Right ventricle myocardium inferior (tissue), 1 donor: ENCODE results near the gene ARF3. TPM values are rescaled to one million over a fixed set of nuclear protein-coding genes. Genes with fewer than 3 reads are reported as not detected.
A peak's percentile ranks its signal among the peaks of the same experiment; 100 is the strongest.

Source experiments
- ATAC-seq: fragments of 200-7000 bp; cut with Tn5 transposase; one replicate; pipeline ENCODE4 v1.9.1; 2020; ENCODE audit warnings: mild to moderate bottlenecking, moderate library complexity
- DNase-seq: peaks from one replicate; pipeline ENCODE4 v3.0.0; 2021; ENCODE audit errors: missing footprints
- intact Hi-C: fragments of 100-400 bp; cut with DNase I; formaldehyde crosslinking; loops from one replicate; pipeline ENCODE4 v1.11.0; 2022
- total RNA-seq: library from RNA; stranded (reverse); fragmentation: NEBNext Ultra II Directional; extraction: Animal tissue kit (Norgen Biotek cat#: 25700); gene quantifications from one replicate; pipeline ENCODE4 v1.2.1, GENCODE V29; 2021
- donor health status: DM: no; HTN: yes; CAD: no; lungs with severe emphysema.

Gene ARF3
- total RNA-seq, 1 donor from 2014 or later = 49.6 TPM

DNA sequence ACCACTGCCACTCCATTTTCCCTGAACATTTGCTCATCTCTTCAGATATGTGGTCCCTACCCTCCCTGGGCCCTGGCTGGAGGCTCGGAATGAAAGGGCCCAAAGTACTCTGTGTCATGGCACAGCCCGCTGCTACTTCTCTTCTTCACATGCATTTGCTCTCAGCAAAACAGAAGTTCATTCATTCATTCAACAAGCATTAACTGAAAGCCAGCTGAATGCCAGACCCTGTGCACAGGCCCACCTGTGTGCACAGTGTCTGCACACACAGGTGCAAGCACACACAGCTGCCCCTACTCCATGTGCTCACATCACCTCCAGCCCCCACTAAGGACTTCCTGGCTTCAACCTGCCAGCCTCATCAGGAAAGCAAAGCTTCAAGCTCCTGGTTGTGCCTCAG is 28.6 kb upstream of the ARF3 start:
- intact Hi-C loops = no loop called here
- peak; percentile 8 for ATAC-seq
- no peak for DNase-seq

DNA sequence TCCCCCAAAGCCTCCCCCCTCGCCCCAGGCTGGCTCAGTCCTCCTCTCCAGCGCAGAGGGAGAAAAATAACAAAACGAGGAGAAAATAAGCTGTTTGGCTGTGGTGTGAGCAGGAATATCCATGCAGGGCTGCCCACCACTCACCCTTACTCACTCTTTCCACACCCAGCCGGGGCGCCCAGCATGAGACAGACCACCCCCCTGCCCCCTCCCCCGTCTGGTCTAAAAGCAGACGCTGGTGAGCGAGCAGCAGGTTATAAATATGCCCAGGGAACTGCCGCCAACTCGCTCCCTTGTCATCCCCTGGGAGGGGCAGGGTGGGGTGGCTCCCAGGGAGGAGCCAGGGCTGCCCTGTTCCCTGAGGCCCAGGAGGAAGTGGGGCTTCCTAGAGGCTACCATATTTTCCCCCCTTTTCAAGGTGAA is 28.2 kb upstream of the ARF3 start:
- intact Hi-C loops = no loop called here
- DNase-seq (no peak), ATAC-seq (peak; percentile 82)

DNA sequence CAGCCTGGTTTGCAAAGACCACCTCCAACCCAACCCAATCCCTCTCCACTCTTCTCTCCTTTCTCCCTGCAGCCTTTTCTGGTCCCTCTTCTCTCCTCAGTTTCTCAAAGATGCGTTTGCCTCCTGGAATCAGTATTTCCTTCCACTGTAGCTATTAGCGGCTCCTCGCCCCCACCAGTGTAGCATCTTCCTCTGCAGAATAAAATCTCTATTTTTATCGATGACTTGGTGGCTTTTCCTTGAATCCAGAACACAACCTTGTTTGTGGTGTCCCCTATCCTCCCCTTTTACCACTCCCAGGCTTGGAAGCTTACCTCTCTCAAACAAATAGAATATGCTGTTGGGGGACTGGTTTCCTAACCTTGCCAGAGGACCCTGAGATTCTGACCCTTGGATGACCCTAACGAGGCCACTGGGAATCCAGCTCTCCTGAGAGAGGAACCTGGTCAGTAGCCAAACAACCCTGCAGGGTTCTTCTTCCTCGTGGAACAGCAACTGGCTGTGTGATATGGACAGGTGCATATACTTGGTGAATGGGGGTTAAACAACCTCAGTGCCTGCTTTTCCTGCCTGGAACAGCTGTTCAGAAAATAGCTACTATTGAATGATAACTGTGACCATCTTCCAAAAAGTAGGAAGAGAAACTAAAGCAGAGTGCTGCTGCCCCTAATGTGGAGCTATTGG is 25.3 kb upstream of the ARF3 start:
- DNase-seq (no peak), ATAC-seq (no peak)
- intact Hi-C loops = no loop called here

DNA sequence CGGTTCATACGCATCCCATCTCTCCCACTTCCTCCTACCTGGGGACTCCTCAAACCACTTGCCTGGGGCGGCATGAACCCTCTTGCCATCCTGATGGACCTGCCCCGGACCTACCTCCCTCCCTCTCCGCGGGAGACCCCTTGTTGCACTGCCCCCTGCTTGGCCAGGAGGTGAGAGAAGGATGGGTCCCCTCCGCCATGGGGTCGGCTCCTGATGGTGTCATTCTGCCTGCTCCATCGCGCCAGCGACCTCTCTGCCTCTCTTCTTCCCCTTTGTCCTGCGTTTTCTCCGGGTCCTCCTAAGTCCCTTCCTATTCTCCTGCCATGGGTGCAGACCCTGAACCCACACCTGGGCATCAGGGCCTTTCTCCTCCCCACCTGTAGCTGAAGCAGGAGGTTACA is 24.5 kb upstream of the ARF3 start:
- intact Hi-C loops = no loop called here
- ATAC-seq (no peak), DNase-seq (no peak)

DNA sequence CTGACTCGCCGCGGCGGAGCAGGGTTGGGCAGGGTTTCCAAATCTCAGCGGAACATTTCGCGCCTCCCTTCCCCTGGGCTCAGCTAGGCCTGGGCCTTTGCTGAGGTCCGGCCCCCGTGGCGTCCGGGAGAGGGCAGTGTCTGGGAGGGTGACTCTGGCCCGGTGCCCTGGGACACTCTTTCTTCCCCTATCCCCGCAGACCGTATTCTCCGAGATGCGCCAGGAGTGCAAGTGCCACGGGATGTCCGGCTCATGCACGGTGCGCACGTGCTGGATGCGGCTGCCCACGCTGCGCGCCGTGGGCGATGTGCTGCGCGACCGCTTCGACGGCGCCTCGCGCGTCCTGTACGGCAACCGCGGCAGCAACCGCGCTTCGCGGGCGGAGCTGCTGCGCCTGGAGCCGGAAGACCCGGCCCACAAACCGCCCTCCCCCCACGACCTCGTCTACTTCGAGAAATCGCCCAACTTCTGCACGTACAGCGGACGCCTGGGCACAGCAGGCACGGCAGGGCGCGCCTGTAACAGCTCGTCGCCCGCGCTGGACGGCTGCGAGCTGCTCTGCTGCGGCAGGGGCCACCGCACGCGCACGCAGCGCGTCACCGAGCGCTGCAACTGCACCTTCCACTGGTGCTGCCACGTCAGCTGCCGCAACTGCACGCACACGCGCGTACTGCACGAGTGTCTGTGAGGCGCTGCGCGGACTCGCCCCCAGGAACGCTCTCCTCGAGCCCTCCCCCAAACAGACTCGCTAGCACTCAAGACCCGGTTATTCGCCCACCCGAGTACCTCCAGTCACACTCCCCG is 23.9 kb upstream of the ARF3 start:
- ATAC-seq = peak; percentile 20
- no peak for DNase-seq
- intact Hi-C loops = no loop called here

DNA sequence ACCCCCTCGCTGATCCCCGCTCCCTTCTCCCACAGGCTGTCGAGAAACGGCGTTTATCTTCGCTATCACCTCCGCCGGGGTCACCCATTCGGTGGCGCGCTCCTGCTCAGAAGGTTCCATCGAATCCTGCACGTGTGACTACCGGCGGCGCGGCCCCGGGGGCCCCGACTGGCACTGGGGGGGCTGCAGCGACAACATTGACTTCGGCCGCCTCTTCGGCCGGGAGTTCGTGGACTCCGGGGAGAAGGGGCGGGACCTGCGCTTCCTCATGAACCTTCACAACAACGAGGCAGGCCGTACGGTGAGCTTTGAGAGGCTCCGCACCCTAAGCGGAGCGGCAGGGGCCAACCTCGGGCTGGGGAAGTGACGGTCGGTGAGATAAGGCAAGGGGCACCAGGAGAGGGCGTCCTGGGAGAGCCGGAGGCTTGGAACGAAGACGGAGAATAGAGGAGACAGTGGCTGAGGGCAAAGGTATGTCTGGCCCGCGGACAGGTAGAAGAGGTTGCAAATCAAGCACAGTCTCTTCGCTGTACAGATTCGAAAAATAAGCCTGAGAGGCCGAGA is 23.2 kb upstream of the ARF3 start:
- DNase-seq (no peak), ATAC-seq (no peak)
- intact Hi-C loops = no loop called here

DNA sequence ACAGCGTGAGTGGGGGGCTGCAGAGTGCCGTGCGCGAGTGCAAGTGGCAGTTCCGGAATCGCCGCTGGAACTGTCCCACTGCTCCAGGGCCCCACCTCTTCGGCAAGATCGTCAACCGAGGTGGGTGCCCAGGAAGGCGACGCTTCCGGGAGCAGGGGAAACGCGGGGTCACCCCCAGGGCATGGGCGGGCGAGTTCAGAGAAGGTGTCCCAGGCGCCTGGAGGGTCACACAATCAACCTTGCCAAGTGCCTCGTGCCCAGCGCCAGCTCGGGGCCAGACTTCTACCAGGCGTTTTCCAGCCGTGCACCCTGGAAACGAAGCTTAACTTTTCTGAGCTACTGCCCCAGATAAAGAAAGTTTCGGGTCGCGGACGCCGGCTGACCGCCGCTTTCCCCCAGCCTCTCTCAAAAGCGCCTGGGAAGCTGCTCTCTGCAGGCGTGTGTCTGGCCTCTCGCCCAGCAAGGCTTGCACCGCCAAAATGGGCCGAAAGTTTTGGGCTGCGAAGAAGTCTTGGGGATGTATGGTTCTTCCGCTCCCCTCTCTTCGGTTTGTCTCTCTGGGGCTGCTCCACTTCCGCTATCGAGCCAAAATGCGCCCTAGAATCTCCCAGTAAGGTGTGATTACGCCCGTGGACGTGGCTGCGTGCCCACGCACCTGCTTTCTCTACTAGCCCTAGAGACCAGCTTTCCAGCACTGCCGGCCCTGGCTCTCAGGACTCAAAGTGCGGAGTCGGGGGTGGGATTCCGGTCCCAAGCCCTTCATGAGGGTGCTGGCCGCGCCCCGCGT is 22.5 kb upstream of the ARF3 start:
- intact Hi-C loops = no loop called here
- ATAC-seq (no peak), DNase-seq (no peak)

DNA sequence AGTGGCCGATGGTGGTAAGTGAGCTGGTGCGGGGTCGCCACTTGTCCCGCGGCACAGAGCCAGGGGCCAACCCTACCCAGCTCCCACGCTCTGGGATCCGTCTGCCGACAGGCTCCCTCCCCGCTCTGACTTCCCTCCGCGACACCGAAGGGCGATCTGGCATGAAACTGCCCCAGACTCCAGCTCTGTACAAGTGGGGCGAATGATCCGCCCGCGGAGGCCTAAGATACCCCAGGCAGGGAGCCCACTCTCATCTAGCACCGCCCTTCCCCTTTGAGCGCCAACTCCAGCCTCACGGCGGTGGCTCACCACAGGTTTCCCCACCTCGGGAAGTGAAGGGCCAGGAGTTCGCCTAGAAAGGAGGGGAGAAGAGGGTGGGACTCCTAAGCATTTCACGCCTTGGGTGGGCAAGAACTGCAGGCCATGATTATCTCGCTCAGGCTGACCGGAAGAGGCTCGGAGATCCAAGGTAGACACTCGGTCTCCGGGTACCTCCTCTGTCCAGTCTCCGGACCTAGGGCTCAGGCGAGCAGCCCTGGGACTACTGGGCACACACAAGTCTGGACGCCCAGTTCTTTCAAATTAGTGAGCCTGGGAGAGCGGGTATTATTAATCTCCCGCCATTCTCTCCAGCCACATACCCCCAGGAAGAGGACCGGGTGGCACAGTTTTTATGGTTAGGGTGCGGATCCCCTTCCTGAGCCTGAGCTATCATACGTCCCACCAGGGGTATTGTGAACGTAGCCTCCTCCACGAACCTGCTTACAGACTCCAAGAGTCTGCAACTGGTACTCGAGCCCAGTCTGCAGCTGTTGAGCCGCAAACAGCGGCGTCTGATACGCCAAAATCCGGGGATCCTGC is 21.7 kb upstream of the ARF3 start:
- intact Hi-C loops = no loop called here
- ATAC-seq (no peak), DNase-seq (no peak)

DNA sequence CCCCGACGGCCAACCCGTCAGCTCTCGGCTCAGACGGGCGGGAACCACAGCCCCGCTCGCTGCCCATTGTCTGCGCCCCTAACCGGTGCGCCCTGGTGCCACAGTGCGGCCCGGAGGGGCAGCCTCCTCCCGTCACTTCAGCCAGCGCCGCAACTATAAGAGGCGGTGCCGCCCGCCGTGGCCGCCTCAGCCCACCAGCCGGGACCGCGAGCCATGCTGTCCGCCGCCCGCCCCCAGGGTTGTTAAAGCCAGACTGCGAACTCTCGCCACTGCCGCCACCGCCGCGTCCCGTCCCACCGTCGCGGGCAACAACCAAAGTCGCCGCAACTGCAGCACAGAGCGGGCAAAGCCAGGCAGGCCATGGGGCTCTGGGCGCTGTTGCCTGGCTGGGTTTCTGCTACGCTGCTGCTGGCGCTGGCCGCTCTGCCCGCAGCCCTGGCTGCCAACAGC is 21.0 kb upstream of the ARF3 start, which contains the start of gene WNT1:
TSS of gene WNT1 (plus strand) at position 32 of the 450 bp plus-strand sequence. CDS start at position 361, 329 bp downstream.
- DNase-seq = no peak
- intact Hi-C loops = no loop called here
- no peak for ATAC-seq

DNA sequence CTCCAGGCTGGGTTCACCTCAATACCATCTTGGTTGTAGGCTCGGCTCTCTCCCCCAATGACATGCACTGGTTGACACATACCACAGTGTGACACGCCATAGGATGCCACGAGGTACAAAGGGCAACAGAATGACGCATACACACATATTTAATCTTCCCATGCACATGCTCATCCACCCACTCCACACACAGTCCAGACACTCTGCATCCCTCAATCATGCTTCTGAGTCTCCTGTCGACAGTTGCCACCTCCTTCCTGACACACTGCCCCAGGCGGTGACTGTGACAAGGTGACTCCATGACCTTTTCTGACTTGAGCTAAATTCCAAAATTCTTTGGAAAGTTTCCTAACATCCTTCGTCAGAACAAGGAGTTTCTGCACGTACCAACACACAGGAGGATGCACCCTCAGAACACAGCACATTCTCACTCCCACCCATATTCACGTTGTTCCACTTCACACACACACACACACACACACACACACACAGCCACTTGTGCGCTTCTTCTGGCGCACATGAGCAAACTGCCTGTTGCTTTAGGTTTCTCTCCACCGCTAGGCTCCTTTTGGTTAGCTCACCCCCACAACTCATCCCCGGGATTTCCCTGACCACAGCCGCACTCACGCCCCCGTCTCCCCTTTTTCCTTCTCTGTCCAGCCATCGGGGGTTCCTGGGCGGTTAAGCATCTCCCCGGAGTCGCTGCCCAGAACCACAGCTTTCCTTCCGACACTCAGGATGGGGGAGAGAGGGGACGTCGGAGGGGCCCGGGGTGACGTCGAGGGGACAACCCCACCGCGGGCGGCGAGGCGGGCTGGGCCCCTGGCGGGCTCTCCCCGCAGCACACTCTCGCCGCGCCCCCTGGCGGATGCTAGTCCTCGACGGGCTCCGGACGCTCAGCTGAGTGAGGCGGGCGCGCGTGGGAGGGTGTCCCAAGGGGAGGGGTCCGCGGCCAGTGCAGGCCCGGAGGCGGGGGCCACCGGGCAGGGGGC is 20.3 kb upstream of the ARF3 start:
- DNase-seq = peak; percentile 85
- ATAC-seq = no peak
- intact Hi-C loops = no loop called here

DNA sequence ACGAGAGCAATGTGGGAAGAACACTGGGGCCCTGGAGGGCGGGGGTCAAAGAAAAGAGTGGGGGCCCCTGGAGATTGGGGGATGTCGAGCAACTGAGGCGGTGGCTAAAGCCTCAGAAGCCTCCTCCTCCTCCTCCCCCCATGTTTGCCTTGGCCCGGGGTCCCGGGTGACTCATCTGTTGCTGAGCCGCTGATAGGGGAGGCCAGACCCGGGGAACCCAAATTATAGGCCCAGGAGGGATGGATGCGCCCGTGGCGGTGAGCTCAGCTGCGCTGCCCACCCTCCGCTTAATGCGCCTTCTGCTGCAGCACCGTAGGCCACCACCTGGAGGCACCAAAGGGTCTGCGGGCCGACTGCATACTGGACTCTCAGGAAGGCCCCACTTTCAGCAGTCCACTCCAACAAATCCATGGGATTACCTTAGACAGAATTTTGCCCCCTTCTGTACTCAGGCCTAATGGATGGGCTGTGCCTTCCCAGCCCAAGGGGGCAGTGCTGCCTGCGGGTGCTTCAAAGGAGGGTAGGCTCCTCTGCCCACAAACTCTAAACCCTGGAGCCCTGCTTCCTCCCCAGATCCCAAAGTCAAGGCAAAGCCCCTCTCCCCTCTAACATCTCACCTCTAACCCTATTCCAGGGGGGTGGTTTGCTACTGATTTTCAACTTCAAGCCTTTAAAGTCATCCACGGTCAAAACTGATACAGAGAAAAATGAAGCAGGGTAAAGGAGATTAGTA is 16.8 kb upstream of the ARF3 start:
- intact Hi-C loops = no loop called here
- ATAC-seq = peak; percentile 74
- DNase-seq = no peak

DNA sequence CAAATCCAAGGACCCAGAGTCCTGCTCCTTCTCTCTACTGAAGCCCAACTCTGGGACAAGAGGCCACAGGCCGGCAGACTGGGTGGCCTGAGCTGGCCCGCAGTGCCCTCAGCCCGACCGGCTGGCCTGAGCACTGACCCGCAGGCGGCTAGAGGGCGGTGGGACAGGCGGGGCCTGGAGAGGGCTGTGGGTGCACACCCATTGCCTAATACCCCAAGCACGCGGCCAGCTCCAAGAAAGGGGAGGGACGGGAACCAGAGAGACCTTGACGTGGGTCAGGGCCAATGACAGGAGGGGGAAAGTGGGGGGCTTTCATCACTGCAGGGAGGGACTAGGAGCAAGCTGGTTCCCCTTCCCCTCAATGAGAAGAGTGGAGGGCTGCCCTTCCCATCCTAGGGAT is 16.2 kb upstream of the ARF3 start:
- DNase-seq (peak; percentile 86), ATAC-seq (peak; percentile 82)
- intact Hi-C loops = no loop called here

DNA sequence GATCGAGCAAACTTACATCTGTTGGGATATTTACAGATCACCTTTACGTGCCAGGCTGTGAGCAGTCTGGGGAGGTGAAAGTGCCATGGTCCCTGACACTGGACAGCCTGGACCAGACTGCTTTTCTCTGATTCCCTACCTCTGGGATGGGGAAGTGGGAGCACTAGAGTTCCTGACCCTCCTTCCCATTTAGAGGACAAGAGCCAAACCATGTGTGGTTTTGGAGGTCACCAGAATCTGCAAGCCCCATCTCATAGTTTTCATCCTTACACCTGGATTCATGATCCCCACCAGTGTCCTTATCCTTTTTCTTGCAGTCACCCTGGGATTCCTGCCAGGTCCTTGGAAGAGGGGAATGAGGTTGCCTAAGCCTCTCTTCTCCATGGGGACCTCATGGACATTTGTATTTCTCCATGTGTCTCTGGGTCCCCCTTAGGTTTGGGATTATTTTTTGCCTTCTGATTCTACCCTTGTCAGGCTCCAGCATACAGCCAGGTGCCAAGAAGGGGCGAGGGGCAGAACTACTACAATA is 15.7 kb upstream of the ARF3 start:
- ATAC-seq (no peak), DNase-seq (no peak)
- intact Hi-C loops = no loop called here

DNA sequence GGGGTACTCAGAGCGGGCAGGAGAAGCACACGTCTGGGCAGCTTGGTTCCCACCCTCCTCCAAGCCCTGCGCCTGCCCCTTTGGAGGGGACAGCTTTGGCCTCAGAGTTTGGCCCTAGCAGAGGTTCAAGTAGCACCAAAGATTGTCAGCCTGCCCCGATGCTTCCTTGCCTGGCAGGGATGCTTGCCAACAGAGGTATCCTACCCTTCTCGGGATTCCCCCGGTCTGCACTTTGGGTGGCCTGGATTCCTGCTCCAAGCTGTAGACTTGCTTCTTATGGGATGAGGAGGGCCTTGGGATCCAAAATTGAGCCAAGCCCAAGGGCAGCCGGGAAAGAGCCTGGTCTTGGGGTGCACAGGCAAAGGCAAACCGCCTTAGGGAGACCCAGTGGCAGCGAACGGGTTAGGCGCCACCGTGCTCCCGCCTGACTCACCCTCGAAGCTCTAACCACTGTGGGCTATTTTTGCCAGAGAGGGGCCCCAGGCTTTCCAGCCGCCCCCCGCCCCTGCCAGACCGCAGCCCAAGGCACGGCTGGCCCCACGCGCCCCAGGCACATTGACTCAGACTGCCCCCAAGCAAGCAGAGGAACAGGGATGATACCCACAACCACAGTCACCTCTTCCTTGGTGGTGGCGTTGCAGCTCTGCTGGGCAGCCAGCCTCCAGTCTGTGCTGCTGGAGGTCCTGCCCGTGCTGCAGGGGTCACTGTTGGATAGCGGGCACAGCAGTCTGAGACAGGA is 15.1 kb upstream of the ARF3 start:
- DNase-seq (no peak), ATAC-seq (no peak)
- intact Hi-C loops = no loop called here

DNA sequence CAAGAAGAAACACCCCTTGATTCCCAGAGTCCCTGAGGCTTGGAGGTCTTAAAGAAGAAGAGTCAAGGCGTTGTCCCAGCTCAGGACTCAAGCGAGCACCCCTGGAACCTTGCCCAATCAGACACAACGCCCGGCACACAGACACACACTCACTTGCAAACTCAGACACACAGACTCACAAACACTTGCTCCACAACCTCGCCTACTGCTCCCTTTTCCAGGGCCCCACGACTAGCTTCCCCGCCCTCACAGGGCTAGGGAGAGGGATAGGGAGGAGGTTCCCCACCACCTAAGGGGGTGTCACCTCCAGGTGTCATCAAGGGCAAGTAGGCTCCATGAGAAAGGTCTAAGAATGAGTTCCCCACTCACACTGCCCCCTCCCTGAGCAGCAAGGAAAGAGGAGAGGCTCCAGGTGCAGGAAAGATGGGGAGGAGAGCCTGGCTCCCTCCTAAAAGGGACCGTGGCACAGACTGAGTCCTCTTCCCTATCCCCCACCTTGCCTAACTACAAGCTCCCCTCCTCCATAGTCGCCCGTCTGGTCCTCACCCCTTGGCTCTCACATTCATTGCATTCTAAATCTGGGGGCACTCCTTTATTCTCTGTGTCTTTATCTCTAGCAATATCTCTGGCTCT is 13.5 kb upstream of the ARF3 start:
- DNase-seq (no peak), ATAC-seq (no peak)
- intact Hi-C loops = no loop called here
